Stomach (tissue), 9 donors: ENCODE data around the gene CST9. TPM values are rescaled to one million over a fixed set of nuclear protein-coding genes. Genes with fewer than 3 reads are reported as not detected.
A peak's percentile ranks its signal among the peaks of the same experiment; 100 is the strongest.
"Not testable (repeated sequence)": the region's sequence is repeated elsewhere in the genome, so short reads cannot be mapped to it uniquely, and the experiment has no call there.

ENCODE experiments used
- DNase-seq, 2 donors: peaks; one replicate each; pipeline versions ENCODE4 v3.0.0 to v3.0.0-alpha.2; 2013 to 2019
- H3K27ac ChIP-seq, 5 donors: fragments of 200-600 bp in 4 of 5; sonication (generic) in 4 of 5; one replicate each; pipeline ENCODE4 v1.5.1; 2013 to 2019; ENCODE audit warnings: mild to moderate bottlenecking in 1 of 5, moderate library complexity in 1 of 5
- H3K27me3 ChIP-seq, 3 donors: fragments of 200-600 bp; sonication (generic); one replicate each; pipeline ENCODE4 v1.5.1; 2017 to 2019; ENCODE audit warnings: mixed run types in 1 of 3
- H3K36me3 ChIP-seq, 4 donors: fragments of 200-600 bp; sonication (generic); 1 replicate in 3 of 4; 2 replicates in 1 of 4; pipeline ENCODE4 v1.5.1; 2016 to 2019
- H3K4me1 ChIP-seq, 4 donors: fragments of 200-600 bp; sonication (generic); one replicate each; pipeline ENCODE4 v1.5.1; 2016 to 2019
- H3K4me3 ChIP-seq, 4 donors: fragments of 200-600 bp; sonication (generic) in 3 of 4; one replicate each; pipeline ENCODE4 v1.5.1; 2016 to 2019; ENCODE audit warnings: mild to moderate bottlenecking in 1 of 4
- H3K9me3 ChIP-seq, 4 donors: fragments of 200-600 bp; sonication (generic); one replicate each; pipeline ENCODE4 v1.5.1; 2016 to 2019
- CTCF ChIP-seq, 7 experiments: fragments of 450-650 bp in 4 of 7; fragments of 200-600 bp in 3 of 7; sonication (generic) in 3 of 7; IDR thresholded peaks; one replicate each; pipeline ENCODE4 v1.5.1; 2016 to 2019; ENCODE audit warnings: antibody characterized with exemption in 7 of 7, control low read depth in 2 of 7, mild to moderate bottlenecking in 1 of 7
- EP300 ChIP-seq: sonication (generic); formaldehyde crosslinking; IDR thresholded peaks from one replicate; pipeline ENCODE4 v1.6.1; 2017; ENCODE audit warnings: antibody characterized with exemption
- POLR2A ChIP-seq, 4 donors: fragments of 450-650 bp; IDR thresholded peaks; one replicate each; pipeline ENCODE4 v1.6.1; 2016; ENCODE audit warnings: antibody characterized with exemption in 4 of 4, control low read depth in 2 of 4, mild to moderate bottlenecking in 1 of 4, moderate library complexity in 1 of 4
- POLR2AphosphoS5 ChIP-seq, 3 donors: sonication (generic); formaldehyde crosslinking; IDR thresholded peaks; one replicate each; pipeline ENCODE4 v1.6.1; 2016; ENCODE audit warnings: antibody characterized with exemption in 3 of 3
- WGBS, 5 donors: extraction: QIAGEN DNeasy Blood & Tissue Kit in 3 of 5; methylation state at CpG; one replicate each; pipeline versions ENCODE4 v1.1.5 to v1.1.7; 2013 to 2018; 5-methylcytosine and 5-hydroxymethylcytosine counted together
- intact Hi-C: fragments of 100-400 bp; cut with DNase I; formaldehyde crosslinking; loops from one replicate; pipeline ENCODE4 v1.15.1; 2023; ENCODE audit warnings: low total_unique reads
- polyA plus RNA-seq, 3 donors: library from polyadenylated mRNA; stranded (reverse); fragments of 200-250 nt; gene quantifications; one replicate each; pipeline ENCODE4 v1.2.3, GENCODE V29; 2013
- total RNA-seq, 5 donors: library from RNA; depleted of rRNA; stranded (reverse); fragments of >200 nt; gene quantifications; one replicate each; pipeline versions ENCODE4 v1.1.0 to v1.2.3, GENCODE V29; 2014 to 2016
- donor health status: healthy with polysubstance abuse.
- donor health status: Bipolar disorder and iron deficiency.
- donor health status: healthy.

Gene CST9
- total and polyA plus RNA-seq, 8 donors, result not detected

- no peak for DNase-seq
- 11 to 21% (median 16%) methylated on average over 4 of the region's 4 CpGs for WGBS, 5 donors
- H3K4me1 ChIP-seq, result peaks cover 25 to 68% (median 46%) of the 10 kb centered on the region in 4 donors
- H3K36me3 ChIP-seq, result peaks cover 13 to 33% (median 30%) of the 10 kb centered on the region in 4 donors
- H3K4me3 ChIP-seq, result peak overlapping the region; percentile 65 to 95 (median 86)
- intact Hi-C loops, result no loop called here
- H3K27ac ChIP-seq, result peak overlapping the region; percentile 97 to 99 (median 98)
- peaks cover 0 to 7% (median 0%) of the 10 kb centered on the region in 3 donors for H3K27me3 ChIP-seq
- TF ChIP-seq CTCF (IDR thresholded peaks at IDR 0.05), result no peak
- TF ChIP-seq EP300, result no peak
- no peak for TF ChIP-seq POLR2AphosphoS5 (IDR thresholded peaks at IDR 0.05)
- no peak for TF ChIP-seq POLR2A (IDR thresholded peaks at IDR 0.05)
- no peaks in the 10 kb centered on the region for H3K9me3 ChIP-seq
Measured at GRCh38 chr20:23636908-23637281, 31.2 kb upstream of the CST9 start.

GRCh38 chr20:23636182-23636907 lies 30.6 kb upstream of the CST9 start:
- TF ChIP-seq POLR2A (IDR thresholded peaks at IDR 0.05) (no peak), EP300 (no peak), CTCF (IDR thresholded peaks at IDR 0.05) (no peak), POLR2AphosphoS5 (IDR thresholded peaks at IDR 0.05) (no peak)
- Histone ChIP-seq H3K27ac (peak overlapping the region in 4 of 5 donors; percentile 97 to 99 (median 98)), H3K36me3 (peaks cover 13 to 38% (median 35%) of the 10 kb centered on the region in 4 donors), H3K4me3 (peak overlapping the region; percentile 65 to 95 (median 86)), H3K27me3 (peaks cover 0 to 7% (median 0%) of the 10 kb centered on the region in 3 donors), H3K9me3 (no peaks in the 10 kb centered on the region), H3K4me1 (peaks cover 25 to 63% (median 43%) of the 10 kb centered on the region in 4 donors)
- intact Hi-C loops, result no loop called here
- DNase-seq, result no peak
- 53 to 63% (median 61%) methylated on average over 15 to 19 of the region's 19 CpGs for WGBS, 5 donors

GRCh38 chr20:23635768-23636090 lies 30.0 kb upstream of the CST9 start:
- H3K4me3 ChIP-seq, result peak overlapping the region; percentile 65 to 95 (median 86)
- WGBS, 5 donors, result 46 to 66% (median 62%) methylated on average over 1 to 2 of the region's 2 CpGs
- intact Hi-C loops, H3K27me3 ChIP-seq, H3K9me3 ChIP-seq, DNase-seq: not testable (repeated sequence)
- H3K4me1 ChIP-seq, result peaks cover 25 to 57% (median 40%) of the 10 kb centered on the region in 4 donors
- peaks cover 13 to 40% (median 35%) of the 10 kb centered on the region in 4 donors for H3K36me3 ChIP-seq
- H3K27ac ChIP-seq, result peak overlapping the region in 4 of 5 donors; percentile 97 to 99 (median 98)

- intact Hi-C loops, result no loop called here
- Histone ChIP-seq H3K9me3 (no peaks in the 10 kb centered on the region), H3K36me3 (peaks cover 13 to 40% (median 35%) of the 10 kb centered on the region in 4 donors), H3K4me1 (peaks cover 25 to 57% (median 39%) of the 10 kb centered on the region in 4 donors), H3K27ac (peak overlapping the region in 3 of 5 donors; percentile 16 to 98 (median 56)), H3K4me3 (peak overlapping the region in 3 of 4 donors; percentile 15 to 82 (median 65)), H3K27me3 (peaks cover 0 to 7% (median 0%) of the 10 kb centered on the region in 3 donors)
- DNase-seq, result no peak
- 50 to 64% (median 58%) methylated on average over 11 to 12 of the region's 12 CpGs for WGBS, 5 donors
- no peak for TF ChIP-seq POLR2AphosphoS5 (IDR thresholded peaks at IDR 0.05)
- no peak for TF ChIP-seq EP300
Measured at GRCh38 chr20:23634985-23635767, 29.5 kb upstream of the CST9 start.

GRCh38 chr20:23634044-23634801 lies 28.5 kb upstream of the CST9 start:
- Histone ChIP-seq H3K36me3 (peaks cover 13 to 40% (median 35%) of the 10 kb centered on the region in 4 donors), H3K9me3 (no peaks in the 10 kb centered on the region), H3K4me3 (peak overlapping the region in 2 of 4 donors; percentile 14 to 65), H3K27ac (peak overlapping the region in 2 of 5 donors; percentile 56 to 98), H3K4me1 (peaks cover 29 to 57% (median 39%) of the 10 kb centered on the region in 4 donors), H3K27me3 (peaks cover 0 to 7% (median 0%) of the 10 kb centered on the region in 3 donors)
- 68 to 80% (median 73%) methylated on average over 7 to 8 of the region's 8 CpGs for WGBS, 5 donors
- DNase-seq, result no peak
- intact Hi-C loops, result no loop called here
- no peak for TF ChIP-seq POLR2A (IDR thresholded peaks at IDR 0.05)
- no peak for TF ChIP-seq POLR2AphosphoS5 (IDR thresholded peaks at IDR 0.05)
